OCI-LY3 (cell line): Measurements from ENCODE around the gene HPS1.

Experiments used
- CTCF ChIP-seq: fragments of 200-600, 300-600 bp; sonication (generic); IDR thresholded peaks from 2 replicates; pipeline ENCODE4 v1.5.1; 2014; ENCODE audit warnings: antibody characterized with exemption, low read length, low read depth
- EZH2phosphoT487 ChIP-seq: fragments of 200-600 bp; shearing (Covaris generic); IDR thresholded peaks from 2 replicates; pipeline ENCODE4 v1.6.1; 2018; ENCODE audit warnings: antibody characterized with exemption, mixed run types, low read depth

GRCh38 chr10:98391065-98391464, 55.7 kb downstream of the HPS1 start:
- TF ChIP-seq CTCF, result no peak
- no peak for TF ChIP-seq EZH2phosphoT487
